H1 (cell line): ENCODE measurements around the gene RANBP17. TPM values are rescaled to one million over a fixed set of nuclear protein-coding genes. Genes with fewer than 3 reads are reported as not detected.

Experiments
- BCL11A ChIP-seq, 2 experiments: IDR thresholded peaks; one replicate each; pipeline ENCODE4 v1.6.1; 2011; ENCODE audit warnings: low read depth in 2 of 2, low read length in 2 of 2, mild to moderate bottlenecking in 2 of 2
- CHD1 ChIP-seq: IDR thresholded peaks from 2 replicates; pipeline ENCODE4 v1.6.1; 2012; ENCODE audit warnings: low read depth, low read length, improper control_type of control experiment
- CHD7 ChIP-seq: fragments of 300-600 bp; sonication (generic); IDR thresholded peaks from 2 replicates; pipeline ENCODE4 v1.7.1; 2012; ENCODE audit warnings: low read length, moderate library complexity, mild to moderate bottlenecking, inconsistent platforms; ENCODE audit not compliant: insufficient replicate concordance
- CTCF ChIP-seq, 3 experiments: IDR thresholded peaks; 1 replicate in 2 of 3; 2 replicates in 1 of 3; pipeline versions ENCODE4 v1.5.1 to v1.6.1; 2011; ENCODE audit warnings: low read length in 3 of 3, mild to moderate bottlenecking in 3 of 3, inconsistent platforms in 2 of 3, low read depth in 1 of 3, moderate library complexity in 1 of 3; ENCODE audit not compliant: insufficient read depth in 1 of 3; ENCODE audit errors: control extremely low read depth in 1 of 3
- MAFK ChIP-seq: IDR thresholded peaks from 2 replicates; pipeline ENCODE4 v1.6.1; 2012; ENCODE audit warnings: low read depth, mild to moderate bottlenecking, improper control_type of control experiment, low read length
- NANOG ChIP-seq: IDR thresholded peaks from 2 replicates; pipeline ENCODE4 v1.6.1; 2011; ENCODE audit warnings: low read length, low read depth, mild to moderate bottlenecking, inconsistent platforms; ENCODE audit not compliant: insufficient read depth, poor library complexity, severe bottlenecking
- polyA plus RNA-seq, 7 experiments: library from polyadenylated mRNA; depleted of rRNA in 3 of 7; stranded (reverse) in 5 of 7; unstranded in 2 of 7; fragments of >200 nt in 5 of 7; fragments of 200-250 nt in 2 of 7; gene quantifications; 1 replicate in 5 of 7; 2 replicates in 1 of 7; 4 replicates in 1 of 7; pipeline versions ENCODE4 v1.2.1 to v1.2.3, GENCODE V29; 2011 to 2013; ENCODE audit warnings: missing spikeins in 2 of 7, mixed read lengths in 2 of 7
- total RNA-seq: library from RNA; stranded (reverse); fragmentation: NEBNext Ultra II Directional; extraction: Animal tissue kit (Norgen Biotek cat#: 25700); gene quantifications from 2 replicates; pipeline ENCODE4 v1.2.1, GENCODE V29; 2021

Gene RANBP17
- total and polyA plus RNA-seq, 2 of the 8 experiments (the other 6 are each of a cell fraction or from before 2014, with no cell fraction given), result 8.6 to 21.3 TPM

GRCh38 chr5:171263181-171263580 is 401.4 kb downstream of the RANBP17 start (continued):
- TF ChIP-seq CHD1 (no peak), MAFK (no peak), NANOG (no peak), BCL11A (IDR thresholded peaks at IDR 0.05; ENCODE audit: low read depth in 2 of 2, low read length in 2 of 2) (no peak), CTCF (IDR thresholded peaks at IDR 0.05; ENCODE audit: control extremely low read depth in 1 of 3, insufficient read depth in 1 of 3, low read depth in 1 of 3, low read length in 3 of 3) (no peak), CHD7 (no peak)
